G401 (cell line): ENCODE data around the gene CFAP61. TPM values are rescaled to one million over a fixed set of nuclear protein-coding genes. Genes with fewer than 3 reads are reported as not detected.
"Not testable (repeated sequence)": the region's sequence is repeated elsewhere in the genome, so short reads cannot be mapped to it uniquely, and the experiment has no call there.

ENCODE experiments used
- DNase-seq: peaks from one replicate; pipeline ENCODE4 v3.0.0-alpha.2; 2015; ENCODE audit warnings: low spot score
- in situ Hi-C: cut with HindIII; loops from 2 replicates; pipeline ENCODE4 v1.10.0; 2016; ENCODE audit warnings: low sequenced_read_pairs, mixed read lengths
- total RNA-seq: library from RNA; depleted of rRNA; stranded (reverse); fragments of >200 nt; shearing (Covaris generic); gene quantifications from 2 replicates; pipeline ENCODE4 v1.2.3, GENCODE V29; 2014

Gene CFAP61
- total RNA-seq, 1 experiment from 2014 or later, result not detected

DNA sequence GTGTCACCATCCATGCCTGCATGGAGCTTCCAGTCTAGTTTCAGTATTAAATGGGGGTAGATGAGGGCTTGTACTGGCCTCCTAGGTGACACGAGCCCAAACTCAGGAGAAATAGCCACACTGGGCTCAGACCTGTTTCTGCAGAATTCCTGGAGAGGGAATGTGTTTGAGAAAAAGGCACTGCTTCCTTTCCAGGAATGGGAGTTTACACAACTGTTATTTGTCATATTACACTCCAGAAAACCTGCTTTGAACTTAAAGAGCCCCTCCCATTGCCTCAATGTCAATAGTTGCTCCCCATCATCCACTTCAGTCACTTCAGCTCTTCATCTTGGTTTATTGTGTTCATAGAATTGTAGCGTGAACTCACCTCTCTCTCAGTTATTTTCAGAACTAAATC lies 151.5 kb downstream of the CFAP61 start:
- in situ Hi-C loops, result loop anchor here (5.0 kb wide), 1 partner anchor 59 kb away; no protein-coding TSS in a partner anchor
- no peak for DNase-seq

DNA sequence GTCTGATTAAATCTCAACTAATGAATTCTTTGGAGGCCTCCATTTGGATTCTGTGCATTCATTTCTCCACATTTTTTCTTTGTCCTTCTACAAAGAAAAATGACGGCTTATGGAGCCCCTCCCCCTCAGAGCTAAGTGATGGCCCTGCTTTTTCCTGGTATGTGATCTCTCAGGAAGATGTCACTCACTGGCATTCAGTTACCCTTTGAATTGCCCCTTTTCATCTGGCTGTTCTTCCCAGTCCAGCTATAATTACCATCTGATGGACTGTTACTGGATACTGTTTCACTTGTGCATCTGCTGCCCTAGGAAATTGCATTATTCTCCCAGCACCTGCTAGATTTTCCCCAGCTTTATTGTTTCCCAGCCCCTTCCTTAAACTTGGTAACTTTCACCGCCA lies 151.9 kb downstream of the CFAP61 start:
- in situ Hi-C loops, result loop anchor here (5.0 kb wide), 1 partner anchor 58 kb away; no protein-coding TSS in a partner anchor
- DNase-seq, result no peak

DNA sequence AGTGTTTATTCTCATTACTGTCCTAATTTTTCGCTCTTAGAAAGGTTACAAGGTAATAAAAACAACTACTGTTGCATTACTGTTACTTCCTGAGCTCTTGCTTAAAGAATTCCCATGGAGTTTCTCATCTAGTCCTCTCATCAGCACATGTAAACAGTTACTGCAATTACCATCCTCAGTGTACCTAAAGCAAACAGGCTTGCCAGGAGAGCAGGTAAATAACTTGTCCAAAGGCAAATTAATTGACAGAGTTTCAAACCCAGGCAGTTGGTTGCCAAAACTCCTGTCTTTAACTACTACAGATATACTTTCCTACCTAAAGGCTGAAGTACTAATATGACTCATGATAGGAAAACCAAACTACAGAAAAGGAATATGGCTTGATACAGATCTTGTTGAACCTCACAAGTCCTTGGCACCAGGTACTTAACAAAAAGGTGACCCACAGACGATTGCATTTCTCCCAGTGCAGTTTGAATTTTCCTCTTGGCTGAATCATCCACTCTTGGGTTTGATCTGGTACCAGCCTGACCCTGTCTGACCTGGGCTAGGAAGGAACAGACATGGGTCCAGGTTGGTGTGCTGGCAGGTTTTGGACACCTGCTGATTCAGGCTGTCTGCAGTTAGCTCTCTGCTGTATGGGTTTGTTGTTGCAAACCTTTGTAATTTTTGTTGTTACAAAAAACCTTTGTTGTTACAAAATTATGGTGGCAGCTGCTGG lies 153.0 kb downstream of the CFAP61 start:
- in situ Hi-C loops, result no loop called here
- peak; percentile 86 for DNase-seq

DNA sequence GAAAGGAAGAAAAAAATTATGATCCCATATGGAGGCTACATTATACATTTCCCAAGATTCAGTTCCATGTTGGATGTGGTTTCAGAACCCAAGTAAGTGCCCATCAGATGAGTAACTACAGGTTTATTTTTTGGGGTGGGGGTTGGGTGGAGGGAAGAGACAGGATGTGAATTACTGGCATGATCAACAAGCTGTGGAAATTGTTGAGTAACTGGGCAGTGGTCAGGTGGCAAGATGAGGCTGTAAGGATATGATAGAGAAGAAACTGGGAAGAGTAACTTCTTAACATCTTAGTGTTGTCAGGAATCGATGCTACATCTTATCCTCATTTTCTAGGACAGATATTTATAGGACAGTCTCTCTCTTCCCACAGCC lies 153.5 kb downstream of the CFAP61 start:
- in situ Hi-C loops, result no loop called here
- DNase-seq, result no peak

DNA sequence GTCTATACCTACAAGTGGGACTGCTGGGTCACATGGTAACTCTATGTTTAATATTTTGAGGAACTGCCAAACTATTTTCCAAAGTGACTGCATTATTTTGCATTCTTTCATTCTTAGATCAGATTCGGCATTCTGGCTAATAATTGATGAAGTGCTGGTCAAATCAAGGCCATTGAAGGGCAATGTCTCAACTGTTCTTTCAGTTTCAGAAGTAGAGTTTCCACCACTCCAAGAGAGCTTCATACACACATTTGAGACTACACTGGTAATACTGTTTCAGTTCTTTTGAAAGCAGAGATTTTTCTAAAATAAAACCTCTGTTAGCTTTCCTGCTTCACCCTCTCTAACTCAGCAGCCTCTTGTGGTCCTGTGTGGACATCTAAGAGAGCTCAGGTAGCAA lies 154.5 kb downstream of the CFAP61 start:
- DNase-seq, result no peak
- in situ Hi-C loops, result no loop called here

- in situ Hi-C loops, result no loop called here
- DNase-seq, result peak; percentile 71
These were observed 155.0 kb downstream of the CFAP61 start for GRCh38 chr20:20207291-20207690.

DNA sequence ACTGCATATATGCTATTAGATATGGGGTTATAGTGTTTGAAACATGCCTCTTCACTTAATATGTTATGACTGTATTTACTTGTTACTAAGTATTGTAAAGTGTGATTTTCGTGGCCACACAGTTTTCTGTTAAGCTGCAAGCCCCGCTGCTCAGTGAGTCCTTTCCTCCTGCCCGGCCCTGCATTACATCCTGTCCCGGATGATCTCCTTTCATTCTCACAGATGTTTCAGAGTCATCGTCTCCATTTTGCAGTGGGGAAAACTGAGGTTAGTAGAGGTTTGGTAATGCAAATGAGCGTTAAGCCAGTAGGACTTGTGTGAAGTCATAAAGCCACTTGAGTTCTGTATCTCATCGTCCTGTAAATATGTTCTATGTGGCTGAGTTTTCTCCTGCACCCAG lies 155.5 kb downstream of the CFAP61 start:
- in situ Hi-C loops, result no loop called here
- DNase-seq, result no peak

GRCh38 chr20:20209684-20210083 lies 157.4 kb downstream of the CFAP61 start:
- in situ Hi-C loops, result no loop called here
- DNase-seq, result no peak

- in situ Hi-C loops, result no loop called here
These were observed 158.0 kb downstream of the CFAP61 start for GRCh38 chr20:20210327-20210726.

GRCh38 chr20:20210943-20211273 lies 158.6 kb downstream of the CFAP61 start:
- in situ Hi-C loops, result no loop called here
- no peak for DNase-seq

More at GRCh38 chr20:20210327-20210726, 158.0 kb downstream of the CFAP61 start:
- no peak for DNase-seq

- no peak for DNase-seq
- in situ Hi-C loops, result no loop called here
These were observed 159.1 kb downstream of the CFAP61 start for GRCh38 chr20:20211274-20211987.

GRCh38 chr20:20211988-20212518 lies 159.7 kb downstream of the CFAP61 start:
- DNase-seq, result no peak
- in situ Hi-C loops, result no loop called here

- no peak for DNase-seq
- in situ Hi-C loops, result no loop called here
These were observed 160.4 kb downstream of the CFAP61 start for GRCh38 chr20:20212675-20213096.

- in situ Hi-C loops, result no loop called here
- no peak for DNase-seq
These were observed 161.3 kb downstream of the CFAP61 start for GRCh38 chr20:20213526-20214121.

DNA sequence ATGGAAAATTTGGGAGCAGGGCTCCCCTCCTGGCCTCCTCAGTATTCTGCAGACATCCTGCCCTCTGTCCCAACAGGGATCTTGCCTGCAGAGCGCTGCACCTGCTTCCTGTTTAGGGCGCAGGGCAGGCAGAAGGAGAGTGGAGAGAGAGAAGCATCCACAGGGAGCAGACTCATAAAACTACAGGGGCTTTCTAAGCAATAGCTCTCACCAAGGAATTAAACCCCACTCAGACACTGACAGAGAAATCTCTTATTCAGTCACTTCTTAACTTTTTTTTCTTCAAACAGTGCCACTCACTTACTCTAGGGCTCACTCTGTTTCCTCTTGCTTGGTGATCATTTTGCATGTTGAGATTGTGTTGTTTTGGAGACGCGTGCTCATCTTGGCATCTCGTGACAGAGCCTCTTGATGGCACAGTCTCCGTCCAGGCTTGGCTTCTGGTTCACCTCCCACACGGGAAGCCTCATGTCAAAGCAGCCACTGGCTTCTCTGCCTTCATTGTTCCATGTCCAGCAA lies 162.5 kb downstream of the CFAP61 start:
- peak; percentile 86 for DNase-seq
- in situ Hi-C loops, result no loop called here

GRCh38 chr20:20215976-20216727 lies 163.8 kb downstream of the CFAP61 start:
- in situ Hi-C loops, result no loop called here
- DNase-seq, result peak; percentile 62

DNA sequence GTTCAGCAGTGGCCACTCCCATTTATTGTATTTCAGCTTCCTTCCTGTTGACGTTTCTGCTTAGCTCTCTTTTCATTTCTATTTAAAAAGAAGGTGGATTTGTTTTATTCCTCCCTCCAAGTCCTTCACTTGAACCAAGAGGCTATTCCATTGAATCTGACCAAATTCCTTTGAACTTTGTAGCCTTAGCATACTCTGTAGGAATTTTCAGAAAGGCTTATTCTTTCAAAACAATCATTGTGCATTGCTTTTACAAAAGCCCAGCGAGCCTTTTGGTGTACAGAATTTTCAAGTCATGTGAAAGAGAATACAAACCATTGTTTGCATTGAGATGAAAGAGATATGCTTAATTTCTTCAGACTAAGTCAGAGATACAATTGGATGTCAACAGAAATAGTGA lies 164.6 kb downstream of the CFAP61 start:
- no peak for DNase-seq
- in situ Hi-C loops, result no loop called here

DNA sequence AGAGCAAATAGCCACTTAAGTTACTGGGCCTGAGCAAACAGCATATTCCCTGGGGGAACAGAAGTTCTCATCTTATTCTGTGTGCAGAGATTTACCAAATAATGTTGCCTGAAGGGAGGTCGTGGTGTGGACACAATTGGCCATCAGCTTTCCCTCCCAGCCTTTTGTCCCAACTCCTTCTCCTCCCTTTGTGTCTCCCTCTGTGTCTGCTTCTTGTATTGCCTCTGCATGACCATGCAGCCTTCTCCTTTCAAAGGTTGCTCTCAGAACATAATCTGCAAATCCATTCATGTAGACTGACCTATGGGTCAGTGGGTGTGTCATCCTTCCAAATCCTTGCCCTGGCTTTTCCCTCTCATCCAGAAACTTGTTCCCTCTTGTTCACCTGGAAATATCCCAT lies 165.3 kb downstream of the CFAP61 start:
- in situ Hi-C loops, result no loop called here
- no peak for DNase-seq

DNA sequence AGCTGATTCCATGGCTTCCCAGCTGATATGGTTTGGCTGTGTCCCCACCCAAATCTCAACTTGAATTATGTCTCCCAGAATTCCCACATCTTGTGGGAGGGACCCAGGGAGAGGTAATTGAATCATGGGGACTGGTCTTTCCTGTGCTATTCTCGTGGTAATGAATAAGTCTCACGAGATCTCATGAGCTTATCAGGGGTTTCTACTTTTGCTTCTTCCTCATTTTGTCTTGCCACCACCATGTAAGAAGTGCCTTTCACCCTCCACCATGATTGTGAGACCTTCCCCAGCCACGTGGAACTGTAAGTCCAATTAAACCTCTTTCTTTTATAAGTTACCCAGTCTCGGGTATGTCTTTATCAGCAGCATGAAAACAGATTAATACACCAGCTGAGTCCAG lies 165.8 kb downstream of the CFAP61 start:
- in situ Hi-C loops, DNase-seq: not testable (repeated sequence)
